Measurements from ENCODE around the gene NR1I3. TPM values are rescaled to one million over a fixed set of nuclear protein-coding genes. Genes with fewer than 3 reads are reported as not detected.
"Not testable (repeated sequence)": the region's sequence is repeated elsewhere in the genome, so short reads cannot be mapped to it uniquely, and the experiment has no call there.

NR1I3 gene
- total and polyA plus RNA-seq, 3 experiments from 2014 or later = not detected

- Histone ChIP-seq H3K36me3 (ENCODE audit: insufficient read depth, low read length) (peaks cover 15% of the 10 kb centered on the region), H3K4me3 (ENCODE audit: low read length) (no peak overlapping the region), H3K9me3 (ENCODE audit: low read length) (no peaks in the 10 kb centered on the region), H3K27ac (ENCODE audit: low read depth, low read length) (no peak overlapping the region), H3K27me3 (ENCODE audit: insufficient read depth, low read length, poor library complexity, severe bottlenecking) (no peaks in the 10 kb centered on the region), H3K4me1 (ENCODE audit: insufficient read depth, low read length) (peaks cover 26% of the 10 kb centered on the region)
- H3K4me1 Mint-ChIP-seq = peaks cover 31 to 32% (median 31%) of the 10 kb centered on the region in 3 donors
- ChIA-PET CTCF (interaction anchor here (0.7 to 10.3 kb wide), 14 partner anchors 11 to 162 kb away, joined by 3 to 197 read pairs (median 23); partner anchors contain the start of genes CFAP126, FCER1G, NDUFS2 and PPOX), POLR2A (no interaction called here)
- no peaks in the 10 kb centered on the region for H3K9me3 Mint-ChIP-seq
- peak; percentile 72 to 89 (median 79) for DNase-seq
- H3K27ac Mint-ChIP-seq = peak overlapping the region; percentile 44 to 90 (median 62)
- no peaks in the 10 kb centered on the region for H3K27me3 Mint-ChIP-seq
- peak overlapping the region; percentile 84 to 99 (median 96) for H3K4me3 Mint-ChIP-seq
- peaks cover 0 to 36% (median 3%) of the 10 kb centered on the region in 3 donors for H3K36me3 Mint-ChIP-seq
These were observed 10.7 kb downstream of the NR1I3 start for GRCh38 chr1:161227196-161227871.

- H3K27ac Mint-ChIP-seq = peak overlapping the region in 7 of 8 donors; percentile 19 to 90 (median 72)
- H3K36me3 Mint-ChIP-seq = peaks cover 0 to 36% (median 3%) of the 10 kb centered on the region in 3 donors
- ChIA-PET POLR2A (interaction anchor here (1.2 to 2.2 kb wide), 3 partner anchors 25 to 69 kb away, joined by 3 to 51 read pairs (median 14); partner anchors contain the start of gene NDUFS2), CTCF (interaction anchor here (0.7 to 10.3 kb wide), 15 partner anchors 10 to 162 kb away, joined by 3 to 197 read pairs (median 21); partner anchors contain the start of genes FCER1G, NDUFS2, PPOX and SDHC)
- H3K9me3 Mint-ChIP-seq = no peaks in the 10 kb centered on the region
- peak overlapping the region; percentile 84 to 99 (median 96) for H3K4me3 Mint-ChIP-seq
- no peak for DNase-seq
- Histone ChIP-seq H3K36me3 (ENCODE audit: insufficient read depth, low read length) (peaks cover 15% of the 10 kb centered on the region), H3K27ac (ENCODE audit: low read depth, low read length) (peak overlapping the region; percentile 44), H3K9me3 (ENCODE audit: low read length) (no peaks in the 10 kb centered on the region), H3K4me3 (ENCODE audit: low read length) (no peak overlapping the region), H3K27me3 (ENCODE audit: insufficient read depth, low read length, poor library complexity, severe bottlenecking) (no peaks in the 10 kb centered on the region), H3K4me1 (ENCODE audit: insufficient read depth, low read length) (peaks cover 26% of the 10 kb centered on the region)
- H3K4me1 Mint-ChIP-seq = peaks cover 31 to 32% (median 31%) of the 10 kb centered on the region in 3 donors
- H3K27me3 Mint-ChIP-seq = peaks cover 0 to 2% of the 10 kb centered on the region in 2 donors
These were observed 11.2 kb downstream of the NR1I3 start for GRCh38 chr1:161226759-161227158.

- H3K27ac Mint-ChIP-seq = peak overlapping the region; percentile 60 to 99 (median 95)
- H3K4me3 Mint-ChIP-seq = peak overlapping the region; percentile 83 to 99 (median 98)
- CTCF ChIA-PET = interaction anchor here (0.7 to 10.3 kb wide), 37 partner anchors 10 to 285 kb away, joined by 3 to 197 read pairs (median 6); partner anchors contain the start of genes ADAMTS4, B4GALT3, CFAP126 and DEDD
These were observed 11.7 kb downstream of the NR1I3 start for GRCh38 chr1:161226320-161226711.

GRCh38 chr1:161225534-161226319, 12.3 kb downstream of the NR1I3 start, which contains the start of gene TOMM40L:
Gene TOMM40L, plus strand, starts transcription at chr1:161226060. Its CDS starts 430 bp downstream, at chr1:161226490.
- no peaks in the 10 kb centered on the region for H3K9me3 ChIP-seq (ENCODE audit: low read length)
- H3K4me1 ChIP-seq (ENCODE audit: insufficient read depth, low read length) = peaks cover 26% of the 10 kb centered on the region
- H3K36me3 ChIP-seq (ENCODE audit: insufficient read depth, low read length) = peaks cover 15% of the 10 kb centered on the region
- peak within 1 kb of the TSS; percentile 88 for H3K4me3 ChIP-seq (ENCODE audit: low read length)
- peak; percentile 80 to 96 (median 89) for DNase-seq
- H3K4me1 Mint-ChIP-seq = peaks cover 31 to 32% (median 31%) of the 10 kb centered on the region in 3 donors
- H3K9me3 Mint-ChIP-seq = no peaks in the 10 kb centered on the region
- peak within 1 kb of the TSS; percentile 65 to 99 (median 95) for H3K27ac Mint-ChIP-seq
- ChIA-PET POLR2A (interaction anchor here (0.6 to 2.2 kb wide), 24 partner anchors 19 to 1127 kb away, joined by 3 to 51 read pairs (median 4); partner anchors contain the start of genes ARHGAP30, B4GALT3, DEDD and IGSF8), CTCF (interaction anchor here (0.7 to 10.3 kb wide), 38 partner anchors 9 to 284 kb away, joined by 3 to 197 read pairs (median 6); partner anchors contain the start of genes ADAMTS4, B4GALT3, CFAP126 and DEDD)
- peaks cover 0 to 3% of the 10 kb centered on the region in 2 donors for H3K27me3 Mint-ChIP-seq
- peak within 1 kb of the TSS; percentile 84 to 99 (median 98) for H3K4me3 Mint-ChIP-seq
- H3K36me3 Mint-ChIP-seq = peaks cover 0 to 33% (median 3%) of the 10 kb centered on the region in 3 donors
- no peaks in the 10 kb centered on the region for H3K27me3 ChIP-seq (ENCODE audit: insufficient read depth, low read length, poor library complexity, severe bottlenecking)
- peak within 1 kb of the TSS; percentile 44 for H3K27ac ChIP-seq (ENCODE audit: low read depth, low read length)

More at GRCh38 chr1:161226320-161226711, 11.7 kb downstream of the NR1I3 start:
- no peaks in the 10 kb centered on the region for H3K27me3 ChIP-seq (ENCODE audit: insufficient read depth, low read length, poor library complexity, severe bottlenecking)
- POLR2A ChIA-PET = interaction anchor here (0.6 to 2.2 kb wide), 12 partner anchors 21 to 523 kb away, joined by 3 to 51 read pairs (median 7); partner anchors contain the start of genes ARHGAP30, NDUFS2, PPOX and UFC1
- H3K27me3 Mint-ChIP-seq = peaks cover 0 to 2% of the 10 kb centered on the region in 2 donors
- DNase-seq = no peak
- peaks cover 15% of the 10 kb centered on the region for H3K36me3 ChIP-seq (ENCODE audit: insufficient read depth, low read length)
- H3K27ac ChIP-seq (ENCODE audit: low read depth, low read length) = peak overlapping the region; percentile 44
- H3K4me1 Mint-ChIP-seq = peaks cover 31 to 32% (median 31%) of the 10 kb centered on the region in 3 donors
- peak overlapping the region; percentile 88 for H3K4me3 ChIP-seq (ENCODE audit: low read length)
- no peaks in the 10 kb centered on the region for H3K9me3 Mint-ChIP-seq
- no peaks in the 10 kb centered on the region for H3K9me3 ChIP-seq (ENCODE audit: low read length)
- peaks cover 0 to 36% (median 3%) of the 10 kb centered on the region in 3 donors for H3K36me3 Mint-ChIP-seq
- peaks cover 26% of the 10 kb centered on the region for H3K4me1 ChIP-seq (ENCODE audit: insufficient read depth, low read length)

GRCh38 chr1:161225178-161225533, 12.8 kb downstream of the NR1I3 start:
- Histone ChIP-seq H3K4me3 (ENCODE audit: low read length) (no peak overlapping the region), H3K36me3 (ENCODE audit: insufficient read depth, low read length) (peaks cover 15% of the 10 kb centered on the region), H3K4me1 (ENCODE audit: insufficient read depth, low read length) (peaks cover 26% of the 10 kb centered on the region), H3K27me3 (ENCODE audit: insufficient read depth, low read length, poor library complexity, severe bottlenecking) (no peaks in the 10 kb centered on the region), H3K9me3 (ENCODE audit: low read length) (no peaks in the 10 kb centered on the region), H3K27ac (ENCODE audit: low read depth, low read length) (no peak overlapping the region)
- ChIA-PET CTCF (interaction anchor here (0.7 to 10.3 kb wide), 33 partner anchors 8 to 222 kb away, joined by 3 to 197 read pairs (median 7); partner anchors contain the start of genes ADAMTS4, B4GALT3, CFAP126 and DEDD), POLR2A (interaction anchor here (0.6 to 2.2 kb wide), 21 partner anchors 20 to 1127 kb away, joined by 3 to 51 read pairs (median 5); partner anchors contain the start of genes ARHGAP30, B4GALT3, DEDD and IGSF8)
- H3K27me3 Mint-ChIP-seq = peaks cover 0 to 3% of the 10 kb centered on the region in 2 donors
- H3K27ac Mint-ChIP-seq = peak overlapping the region; percentile 60 to 99 (median 92)
- H3K36me3 Mint-ChIP-seq = peaks cover 0 to 27% (median 3%) of the 10 kb centered on the region in 3 donors
- H3K9me3 Mint-ChIP-seq = no peaks in the 10 kb centered on the region
- H3K4me3 Mint-ChIP-seq = peak overlapping the region in 2 of 7 donors; percentile 83 to 93
- no peak for DNase-seq
- peaks cover 31 to 32% (median 31%) of the 10 kb centered on the region in 3 donors for H3K4me1 Mint-ChIP-seq

- peaks cover 15% of the 10 kb centered on the region for H3K36me3 ChIP-seq (ENCODE audit: insufficient read depth, low read length)
- not testable (repeated sequence) for H3K4me3 Mint-ChIP-seq; H3K4me3 ChIP-seq (ENCODE audit: low read length); H3K27me3 Mint-ChIP-seq; H3K9me3 Mint-ChIP-seq; H3K9me3 ChIP-seq (ENCODE audit: low read length); DNase-seq; H3K27ac ChIP-seq (ENCODE audit: low read depth, low read length); H3K27me3 ChIP-seq (ENCODE audit: insufficient read depth, low read length, poor library complexity, severe bottlenecking)
- Mint-ChIP-seq H3K27ac (peak overlapping the region in 2 of 8 donors; percentile 33 to 82), H3K36me3 (peaks cover 0 to 23% (median 3%) of the 10 kb centered on the region in 3 donors), H3K4me1 (peaks cover 31 to 35% (median 32%) of the 10 kb centered on the region in 3 donors)
- ChIA-PET CTCF (interaction anchor here (1.5 to 10.3 kb wide), 9 partner anchors 18 to 164 kb away, joined by 7 to 197 read pairs (median 25); partner anchors contain the start of genes CFAP126, NDUFS2 and PPOX), POLR2A (interaction anchor here (1.2 to 2.2 kb wide), 2 partner anchors 22 to 92 kb away, joined by 5 to 51 read pairs; partner anchors contain the start of genes DEDD and NDUFS2)
- peaks cover 30% of the 10 kb centered on the region for H3K4me1 ChIP-seq (ENCODE audit: insufficient read depth, low read length)
These were observed 13.3 kb downstream of the NR1I3 start for GRCh38 chr1:161224695-161225087.

Data from CD8-positive, alpha-beta memory T cell (primary cell).